Breast epithelium (tissue), 3 donors: ENCODE results near the gene PICALM.

Experiments used
- POLR2A ChIP-seq: fragments of 450-650 bp; IDR thresholded peaks from one replicate; pipeline ENCODE4 v1.6.1; 2016; ENCODE audit warnings: antibody characterized with exemption, mild to moderate bottlenecking, moderate library complexity
- POLR2AphosphoS5 ChIP-seq, 3 donors: sonication (generic); formaldehyde crosslinking; IDR thresholded peaks; one replicate each; pipeline ENCODE4 v1.6.1; 2017; ENCODE audit warnings: antibody characterized with exemption in 3 of 3
- TF ChIP-seq, protein P1 (sequence below), 3 donors: fragments of 450-650 bp; IDR thresholded peaks; one replicate each; pipeline ENCODE4 v1.5.1; 2016 to 2017; ENCODE audit warnings: antibody characterized with exemption in 3 of 3, mild to moderate bottlenecking in 3 of 3, moderate library complexity in 3 of 3

DNA sequence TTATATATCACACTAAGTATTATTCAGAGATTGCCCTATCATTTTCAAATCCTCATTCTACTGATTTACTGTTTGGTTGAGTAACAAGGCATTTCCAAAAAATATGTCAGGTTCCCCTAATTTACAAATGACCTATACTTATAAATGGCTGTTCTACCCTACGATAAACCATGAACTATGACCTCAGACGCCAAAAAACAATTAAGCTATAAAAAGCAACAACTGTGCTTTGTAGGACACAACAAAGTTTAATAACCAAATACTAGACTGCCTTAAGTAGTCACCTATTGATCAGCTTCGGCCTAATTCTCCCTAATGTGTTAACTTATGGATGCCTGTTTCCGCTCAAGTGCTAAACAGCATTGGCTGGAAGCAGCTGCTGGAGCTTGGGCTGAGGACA is 53.2 kb downstream of the PICALM start:
- TF ChIP-seq POLR2A (no peak), POLR2AphosphoS5 (IDR thresholded peaks at IDR 0.05) (no peak)
- TF ChIP-seq, protein P1, sequence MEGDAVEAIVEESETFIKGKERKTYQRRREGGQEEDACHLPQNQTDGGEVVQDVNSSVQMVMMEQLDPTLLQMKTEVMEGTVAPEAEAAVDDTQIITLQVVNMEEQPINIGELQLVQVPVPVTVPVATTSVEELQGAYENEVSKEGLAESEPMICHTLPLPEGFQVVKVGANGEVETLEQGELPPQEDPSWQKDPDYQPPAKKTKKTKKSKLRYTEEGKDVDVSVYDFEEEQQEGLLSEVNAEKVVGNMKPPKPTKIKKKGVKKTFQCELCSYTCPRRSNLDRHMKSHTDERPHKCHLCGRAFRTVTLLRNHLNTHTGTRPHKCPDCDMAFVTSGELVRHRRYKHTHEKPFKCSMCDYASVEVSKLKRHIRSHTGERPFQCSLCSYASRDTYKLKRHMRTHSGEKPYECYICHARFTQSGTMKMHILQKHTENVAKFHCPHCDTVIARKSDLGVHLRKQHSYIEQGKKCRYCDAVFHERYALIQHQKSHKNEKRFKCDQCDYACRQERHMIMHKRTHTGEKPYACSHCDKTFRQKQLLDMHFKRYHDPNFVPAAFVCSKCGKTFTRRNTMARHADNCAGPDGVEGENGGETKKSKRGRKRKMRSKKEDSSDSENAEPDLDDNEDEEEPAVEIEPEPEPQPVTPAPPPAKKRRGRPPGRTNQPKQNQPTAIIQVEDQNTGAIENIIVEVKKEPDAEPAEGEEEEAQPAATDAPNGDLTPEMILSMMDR (IDR thresholded peaks at IDR 0.05), result no peak
